RPMI7951 (cell line): ENCODE data around the gene DMRTA2. TPM values are rescaled to one million over a fixed set of nuclear protein-coding genes. Genes with fewer than 3 reads are reported as not detected.

ENCODE experiments used
- DNase-seq: peaks from one replicate; pipeline ENCODE4 v3.0.0-alpha.2; 2012; ENCODE audit warnings: low read depth
- total RNA-seq: library from RNA; depleted of rRNA; stranded (reverse); fragments of >200 nt; shearing (Covaris generic); gene quantifications from 2 replicates; pipeline ENCODE4 v1.2.3, GENCODE V29; 2014

The DMRTA2 gene
- total RNA-seq, 1 experiment from 2014 or later: 0.12 TPM

- DNase-seq: peak; percentile 24
Observed at GRCh38 chr1:50424045-50424883, 1.0 kb upstream of the DMRTA2 start.

GRCh38 chr1:50423670-50424000 lies 392 bp upstream of the DMRTA2 start:
- no peak for DNase-seq

- DNase-seq: no peak
Observed at GRCh38 chr1:50422675-50422945, 633 bp downstream of the DMRTA2 start.

GRCh38 chr1:50421768-50422674 lies 1.2 kb downstream of the DMRTA2 start:
- no peak for DNase-seq

GRCh38 chr1:50421366-50421748 lies 1.9 kb downstream of the DMRTA2 start:
- no peak for DNase-seq

GRCh38 chr1:50420689-50421365 lies 2.4 kb downstream of the DMRTA2 start:
- DNase-seq: no peak

GRCh38 chr1:50419907-50420677 lies 3.2 kb downstream of the DMRTA2 start:
- no peak for DNase-seq

- DNase-seq: peak; percentile 16
Observed at GRCh38 chr1:50419192-50419906, 3.9 kb downstream of the DMRTA2 start.

GRCh38 chr1:50418600-50419109 lies 4.6 kb downstream of the DMRTA2 start:
- DNase-seq: peak; percentile 13

GRCh38 chr1:50417946-50418599 lies 5.2 kb downstream of the DMRTA2 start:
- DNase-seq: no peak

- no peak for DNase-seq
Observed at GRCh38 chr1:50417507-50417906, 5.7 kb downstream of the DMRTA2 start.

GRCh38 chr1:50416553-50417453 lies 6.4 kb downstream of the DMRTA2 start:
- no peak for DNase-seq

- no peak for DNase-seq
Observed at GRCh38 chr1:50416150-50416527, 7.1 kb downstream of the DMRTA2 start.

- no peak for DNase-seq
Observed at GRCh38 chr1:50415235-50416149, 7.8 kb downstream of the DMRTA2 start.

GRCh38 chr1:50414853-50415234 lies 8.4 kb downstream of the DMRTA2 start:
- no peak for DNase-seq

GRCh38 chr1:50412813-50413476 lies 10.3 kb downstream of the DMRTA2 start:
- no peak for DNase-seq

- no peak for DNase-seq
Observed at GRCh38 chr1:50405814-50406213, 17.4 kb downstream of the DMRTA2 start.
